B cell (primary cell): ENCODE data around the gene POLE. TPM values are rescaled to one million over a fixed set of nuclear protein-coding genes. Genes with fewer than 3 reads are reported as not detected.

Experiments
- ATAC-seq: fragments of 200-7000 bp; cut with Tn5 transposase; one replicate; pipeline ENCODE4 v1.10.0; 2021; ENCODE audit warnings: low read depth, mild to moderate bottlenecking, moderate number of reproducible peaks, moderate library complexity
- CTCF ChIA-PET: fragments of 350-600 bp; sonication (Branson Sonifier 250); formaldehyde crosslinking; loops from one replicate; lab custom pipeline; 2021; ENCODE audit warnings: antibody characterized with exemption, inconsistent platforms; lab: Charles Lee
- POLR2A ChIA-PET: fragments of 350-600 bp; sonication (Branson Sonifier 250); formaldehyde crosslinking; loops from one replicate; lab custom pipeline; 2021; ENCODE audit warnings: antibody characterized with exemption; lab: Charles Lee
- DNase-seq: peaks from one replicate; pipeline ENCODE4 v3.0.0; 2013
- H2AFZ ChIP-seq: 2 replicates; pipeline ENCODE4 v1.6.1; 2012; ENCODE audit warnings: mild to moderate bottlenecking, low read depth, low read length; ENCODE audit not compliant: insufficient read depth, poor library complexity, severe bottlenecking
- H3K27ac ChIP-seq, 2 donors: 1 replicate in 1 of 2; 2 replicates in 1 of 2; pipeline ENCODE4 v1.5.1; 2012 to 2013; ENCODE audit warnings: low read length in 2 of 2, mild to moderate bottlenecking in 2 of 2, moderate library complexity in 1 of 2
- H3K27me3 ChIP-seq, 4 experiments: fragments of 200-600 bp in 1 of 4; sonication (generic) in 1 of 4; replicated peaks in 1 of 4; 1 replicate in 2 of 4; 2 replicates in 2 of 4; pipeline versions ENCODE4 v1.6.1 to v1.7.0; 2013 to 2016; ENCODE audit warnings: low read length in 3 of 4, mild to moderate bottlenecking in 2 of 4, mixed read lengths in 1 of 4, moderate library complexity in 1 of 4; ENCODE audit not compliant: insufficient read depth in 4 of 4, control insufficient read depth in 3 of 4; ENCODE audit errors: control extremely low read depth in 1 of 4
- H3K36me3 ChIP-seq, 2 experiments: replicated peaks in 1 of 2; 1 replicate in 1 of 2; 2 replicates in 1 of 2; pipeline versions ENCODE4 v1.6.1 to v1.7.1; 2013; ENCODE audit warnings: low read length in 1 of 2; ENCODE audit not compliant: insufficient read depth in 2 of 2, control insufficient read depth in 1 of 2; ENCODE audit errors: control extremely low read depth in 1 of 2, extremely low read depth in 1 of 2
- H3K4me1 ChIP-seq, 2 donors: fragments of 200-600 bp in 1 of 2; sonication (generic) in 1 of 2; 1 replicate in 1 of 2; 2 replicates in 1 of 2; pipeline versions ENCODE4 v1.5.1 to v1.6.1; 2013 to 2017; ENCODE audit warnings: low read length in 2 of 2; ENCODE audit not compliant: control insufficient read depth in 2 of 2, insufficient read depth in 2 of 2
- H3K4me2 ChIP-seq: replicated peaks from 2 replicates; pipeline ENCODE3; 2012; ENCODE audit warnings: mild to moderate bottlenecking, low read depth, low read length; ENCODE audit not compliant: poor library complexity, severe bottlenecking
- H3K4me3 ChIP-seq, 5 experiments: fragments of 200-600 bp in 1 of 5; sonication (generic) in 1 of 5; 1 replicate in 3 of 5; 2 replicates in 2 of 5; pipeline versions ENCODE4 v1.5.1 to v1.7.0; 2011 to 2016; ENCODE audit warnings: low read length in 4 of 5, mild to moderate bottlenecking in 4 of 5, low read depth in 2 of 5, control low read depth in 1 of 5, moderate library complexity in 1 of 5; ENCODE audit not compliant: insufficient read depth in 1 of 5; ENCODE audit errors: control extremely low read depth in 1 of 5, extremely low read depth in 1 of 5
- H3K79me2 ChIP-seq: fragments of 200-600 bp; sonication (generic); one replicate; pipeline ENCODE4 v1.6.0; 2016; ENCODE audit warnings: low read length; ENCODE audit not compliant: control insufficient read depth, insufficient read depth
- H3K9ac ChIP-seq: fragments of 200-600 bp; sonication (generic); 2 replicates; pipeline ENCODE4 v1.6.1; 2017; ENCODE audit warnings: mild to moderate bottlenecking, low read length, moderate library complexity
- H3K9me3 ChIP-seq, 3 donors: one replicate each; pipeline versions ENCODE4 v1.6.1 to v1.7.1; 2013; ENCODE audit warnings: low read length in 2 of 3; ENCODE audit not compliant: control insufficient read depth in 2 of 3, insufficient read depth in 1 of 3; ENCODE audit errors: control extremely low read depth in 1 of 3
- H4K20me1 ChIP-seq: 2 replicates; pipeline ENCODE4 v1.6.0; 2012; ENCODE audit warnings: mild to moderate bottlenecking, low read length; ENCODE audit not compliant: insufficient read depth, control insufficient read depth, poor library complexity, severe bottlenecking
- H3K27ac Mint-ChIP-seq: one replicate; pipeline ENCODE4 v1.8.0; 2021; ENCODE audit warnings: mixed read lengths
- H3K27me3 Mint-ChIP-seq: one replicate; pipeline ENCODE4 v1.8.0; 2021; ENCODE audit warnings: mixed read lengths
- H3K4me1 Mint-ChIP-seq: one replicate; pipeline ENCODE4 v1.8.0; 2021; ENCODE audit warnings: mixed read lengths
- H3K4me3 Mint-ChIP-seq: one replicate; pipeline ENCODE4 v1.8.0; 2021; ENCODE audit warnings: mixed read lengths
- H3K9me3 Mint-ChIP-seq: one replicate; pipeline ENCODE4 v1.8.0; 2022; ENCODE audit warnings: mixed read lengths; ENCODE audit not compliant: insufficient read depth
- EZH2 ChIP-seq: IDR thresholded peaks from 2 replicates; pipeline ENCODE4 v1.6.1; 2012; ENCODE audit warnings: borderline replicate concordance, low read depth, mild to moderate bottlenecking, moderate library complexity, low read length; ENCODE audit not compliant: insufficient read depth, poor library complexity, severe bottlenecking
- WGBS: methylation state at CpG from one replicate; pipeline ENCODE4 v1.1.5; 2013; ENCODE audit warnings: missing lambda C conversion rate; ENCODE audit not compliant: insufficient coverage; 5-methylcytosine and 5-hydroxymethylcytosine counted together
- intact Hi-C: fragments of 100-400 bp; cut with micrococcal nuclease; formaldehyde crosslinking; loops from one replicate; pipeline ENCODE4 v1.10.0; 2022
- polyA plus RNA-seq: library from polyadenylated mRNA; depleted of rRNA; stranded (reverse); fragments of >200 nt; gene quantifications from 2 replicates; pipeline ENCODE4 v1.2.3, GENCODE V29; 2012
- total RNA-seq, 2 donors: library from RNA; stranded (reverse); fragments of 120-200 nt in 1 of 2; gene quantifications; 1 replicate in 1 of 2; 2 replicates in 1 of 2; pipeline versions ENCODE4 v1.2.3 to v1.2.4, GENCODE V29; 2013 to 2022
- TF ChIP-seq, protein P1 (sequence below): fragments of 200-600 bp; IDR thresholded peaks from one replicate; pipeline ENCODE4 v1.8.0; 2022; ENCODE audit warnings: antibody characterized with exemption, mild to moderate bottlenecking

The POLE gene
- total and polyA plus RNA-seq, 2 donors (not counting 1 experiment from before 2014, with no cell fraction given) = 32.0 to 62.0 TPM

DNA sequence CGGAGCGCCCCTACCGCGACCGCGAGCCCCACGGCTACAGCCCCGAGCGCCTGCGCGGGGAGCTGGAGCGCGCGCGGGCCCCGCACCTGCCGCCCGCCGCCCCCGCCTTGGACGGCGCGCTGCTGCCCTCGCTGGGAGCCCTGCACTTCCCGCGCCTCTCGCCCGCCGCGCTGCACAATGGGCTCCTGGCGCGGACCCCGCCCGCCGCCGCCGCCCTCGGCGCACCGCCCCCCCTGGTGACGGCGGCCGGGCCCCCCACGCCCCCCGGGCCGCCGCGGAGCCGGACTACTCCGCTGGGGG, 103.8 kb downstream of the POLE start:
- no peak overlapping the region for H3K4me3 Mint-ChIP-seq
- no peak overlapping the region for H3K27ac Mint-ChIP-seq
- no peaks in the 10 kb centered on the region for H3K4me1 Mint-ChIP-seq
- H3K27me3 ChIP-seq = no peaks in the 10 kb centered on the region
- peaks cover 0 to 18% of the 10 kb centered on the region in 2 experiments for H3K36me3 ChIP-seq
- H3K9me3 ChIP-seq = no peaks in the 10 kb centered on the region
- POLR2A ChIA-PET = no interaction called here
- no peak overlapping the region for H2AFZ ChIP-seq
- no peak overlapping the region for H3K9ac ChIP-seq
- intact Hi-C loops = no loop called here
- H3K9me3 Mint-ChIP-seq = no peaks in the 10 kb centered on the region
- no peak overlapping the region for H3K27ac ChIP-seq
- CTCF ChIA-PET = no interaction called here
- H3K4me2 ChIP-seq = no peak overlapping the region
- no peak overlapping the region for H3K4me3 ChIP-seq
- no peak for ATAC-seq
- no peaks in the 10 kb centered on the region for H3K27me3 Mint-ChIP-seq
- H4K20me1 ChIP-seq = peaks cover 8% of the 10 kb centered on the region
- DNase-seq = no peak
- no peaks in the 10 kb centered on the region for H3K4me1 ChIP-seq
- H3K79me2 ChIP-seq = no peaks in the 10 kb centered on the region
- 97% methylated on average over 50 of the region's 50 CpGs for WGBS
- TF ChIP-seq, protein P1, sequence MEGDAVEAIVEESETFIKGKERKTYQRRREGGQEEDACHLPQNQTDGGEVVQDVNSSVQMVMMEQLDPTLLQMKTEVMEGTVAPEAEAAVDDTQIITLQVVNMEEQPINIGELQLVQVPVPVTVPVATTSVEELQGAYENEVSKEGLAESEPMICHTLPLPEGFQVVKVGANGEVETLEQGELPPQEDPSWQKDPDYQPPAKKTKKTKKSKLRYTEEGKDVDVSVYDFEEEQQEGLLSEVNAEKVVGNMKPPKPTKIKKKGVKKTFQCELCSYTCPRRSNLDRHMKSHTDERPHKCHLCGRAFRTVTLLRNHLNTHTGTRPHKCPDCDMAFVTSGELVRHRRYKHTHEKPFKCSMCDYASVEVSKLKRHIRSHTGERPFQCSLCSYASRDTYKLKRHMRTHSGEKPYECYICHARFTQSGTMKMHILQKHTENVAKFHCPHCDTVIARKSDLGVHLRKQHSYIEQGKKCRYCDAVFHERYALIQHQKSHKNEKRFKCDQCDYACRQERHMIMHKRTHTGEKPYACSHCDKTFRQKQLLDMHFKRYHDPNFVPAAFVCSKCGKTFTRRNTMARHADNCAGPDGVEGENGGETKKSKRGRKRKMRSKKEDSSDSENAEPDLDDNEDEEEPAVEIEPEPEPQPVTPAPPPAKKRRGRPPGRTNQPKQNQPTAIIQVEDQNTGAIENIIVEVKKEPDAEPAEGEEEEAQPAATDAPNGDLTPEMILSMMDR = no peak
- TF ChIP-seq EZH2 = no peak

DNA sequence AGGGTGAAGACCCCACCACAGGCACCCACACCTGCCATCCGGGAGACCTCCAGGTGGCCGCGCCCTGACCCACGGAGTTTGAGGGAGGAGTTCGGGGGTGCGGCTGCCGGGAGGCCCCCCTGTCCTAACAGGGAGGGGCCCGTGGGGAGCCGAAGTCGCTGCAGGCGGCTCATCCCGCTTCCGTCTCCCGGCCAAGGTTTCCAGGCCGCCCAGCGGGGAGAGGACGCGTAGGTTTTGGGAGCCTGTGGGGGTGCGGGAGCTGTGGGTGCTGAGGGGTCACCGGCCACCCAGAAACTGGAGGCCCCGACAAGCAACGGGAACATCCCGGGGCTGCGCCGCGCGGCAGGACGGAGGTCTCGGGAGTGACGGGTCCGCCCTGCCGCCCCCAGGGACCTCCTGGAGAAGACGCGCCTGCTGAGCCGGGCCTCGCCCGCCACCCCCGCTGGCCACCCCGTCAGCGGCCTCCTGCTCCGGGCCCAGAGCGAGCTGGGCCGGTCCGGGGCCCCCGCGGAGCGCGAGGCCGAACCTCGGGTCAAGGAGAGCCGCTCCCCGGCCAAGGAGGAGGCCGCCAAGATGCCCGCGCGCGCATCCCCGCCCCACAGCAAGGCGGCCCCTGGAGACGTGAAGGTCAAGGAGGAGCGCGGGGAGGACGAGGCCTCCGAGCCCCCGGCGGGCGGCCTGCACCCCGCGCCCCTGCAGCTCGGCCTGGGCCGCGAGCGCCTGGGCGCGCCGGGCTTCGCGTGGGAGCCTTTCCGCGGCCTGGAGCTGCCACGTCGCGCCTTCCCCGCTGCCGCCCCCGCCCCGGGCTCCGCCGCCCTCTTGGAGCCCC, 104.3 kb downstream of the POLE start:
- no peak for ATAC-seq
- Histone ChIP-seq H3K4me2 (no peak overlapping the region), H3K9me3 (no peaks in the 10 kb centered on the region), H3K4me1 (no peaks in the 10 kb centered on the region), H2AFZ (no peak overlapping the region), H3K79me2 (no peaks in the 10 kb centered on the region), H3K9ac (no peak overlapping the region), H4K20me1 (peaks cover 8% of the 10 kb centered on the region), H3K36me3 (peaks cover 0 to 22% of the 10 kb centered on the region in 2 experiments), H3K27ac (no peak overlapping the region), H3K4me3 (no peak overlapping the region), H3K27me3 (no peaks in the 10 kb centered on the region)
- ChIA-PET POLR2A (no interaction called here), CTCF (no interaction called here)
- WGBS = 97% methylated on average over 86 of the region's 89 CpGs
- DNase-seq = no peak
- H3K4me3 Mint-ChIP-seq = no peak overlapping the region
- no peak overlapping the region for H3K27ac Mint-ChIP-seq
- no peaks in the 10 kb centered on the region for H3K4me1 Mint-ChIP-seq
- intact Hi-C loops = no loop called here
- no peak for TF ChIP-seq EZH2
- TF ChIP-seq, protein P1 = no peak
- H3K27me3 Mint-ChIP-seq = no peaks in the 10 kb centered on the region
- H3K9me3 Mint-ChIP-seq = no peaks in the 10 kb centered on the region
